ENCODE data around the gene FAS. TPM values are rescaled to one million over a fixed set of nuclear protein-coding genes. Genes with fewer than 3 reads are reported as not detected.

FAS gene
- total RNA-seq, 1 experiment from 2014 or later = 9.3 TPM

- H2AFZ ChIP-seq (ENCODE audit: low read depth, low read length, poor library complexity, severe bottlenecking) = no peak overlapping the region
- no peaks in the 10 kb centered on the region for H3K9me3 ChIP-seq (ENCODE audit: control insufficient read depth in 1 of 2, insufficient read depth in 1 of 2, low read depth in 1 of 2, low read length in 2 of 2)
- intact Hi-C loops (cut with micrococcal nuclease) = no loop called here
- H3K4me2 ChIP-seq (ENCODE audit: low read length) = no peak overlapping the region
- no peaks in the 10 kb centered on the region for H3K36me3 ChIP-seq (ENCODE audit: control insufficient read depth in 1 of 2, insufficient read depth in 2 of 2, low read length in 2 of 2)
- H3K9me2 ChIP-seq (ENCODE audit: insufficient read depth) = no peaks in the 10 kb centered on the region
- DNase-seq (ENCODE audit: low read depth, low spot score) (no peak), ATAC-seq (no peak)
- ChIA-PET RAD21 (ENCODE audit: low non-redundant PET in 1 of 2, low total read pairs in 2 of 2, uncharacterized antibody in 2 of 2, unreplicated experiment in 2 of 2) (no interaction called here), POLR2A (no interaction called here), CTCF (interaction anchor here (1.0 to 1.1 kb wide), 2 partner anchors 16 kb away, joined by 3 to 4 read pairs; no protein-coding TSS in a partner anchor)
- no peaks in the 10 kb centered on the region for H3K79me2 ChIP-seq (ENCODE audit: insufficient read depth, low read length)
- BruUV-seq (replicated peaks) = no TSS peak
- no peaks in the 10 kb centered on the region for H3K27me3 ChIP-seq (ENCODE audit: insufficient read depth, low read length)
- H3K27ac ChIP-seq (ENCODE audit: low read depth, low read length) = no peak overlapping the region
- no peak overlapping the region for H3K9ac ChIP-seq (ENCODE audit: low read length)
- TF ChIP-seq YY1 (IDR thresholded peaks at IDR 0.05; ENCODE audit: extremely low read depth, insufficient replicate concordance, low read depth, low read length) (no peak), SRF (IDR thresholded peaks at IDR 0.05; ENCODE audit: low read depth) (no peak), SP1 (IDR thresholded peaks at IDR 0.05; ENCODE audit: low read depth) (no peak), ZBTB33 (IDR thresholded peaks at IDR 0.05; ENCODE audit: extremely low read depth, insufficient replicate concordance, low read length) (no peak), ATF3 (IDR thresholded peaks at IDR 0.05) (no peak), RAD21 (IDR thresholded peaks at IDR 0.05; ENCODE audit: low read depth) (no peak), ELF1 (IDR thresholded peaks at IDR 0.05; ENCODE audit: borderline replicate concordance, low read depth) (no peak), MAX (IDR thresholded peaks at IDR 0.05) (no peak), EZH2phosphoT487 (IDR thresholded peaks at IDR 0.05; ENCODE audit: borderline replicate concordance) (no peak), ZNF274 (IDR thresholded peaks at IDR 0.05; ENCODE audit: low read depth, low read length) (no peak)
- H4K20me1 ChIP-seq (ENCODE audit: insufficient read depth) = no peaks in the 10 kb centered on the region
- H3K4me3 ChIP-seq (replicated peaks in 1 of 2; ENCODE audit: low read depth in 1 of 2, low read length in 2 of 2) = no peak overlapping the region
- no peaks in the 10 kb centered on the region for H3K4me1 ChIP-seq (ENCODE audit: control insufficient read depth in 1 of 2, insufficient read depth in 2 of 2, low read length in 2 of 2)
These were observed 41.5 kb upstream of the FAS start for GRCh38 chr10:88949051-88949450.

All from HCT116 (cell line).